ENCODE data around the gene IPP. TPM values are rescaled to one million over a fixed set of nuclear protein-coding genes. Genes with fewer than 3 reads are reported as not detected.

IPP gene
- total RNA-seq, 3 donors from 2014 or later (not counting 1 experiment from before 2014, with no cell fraction given): 15.3 to 20.8 (median 19.1) TPM

- H3K4me1 ChIP-seq (ENCODE audit: control insufficient read depth, insufficient read depth, low read length): peaks cover 27% of the 10 kb centered on the region
- intact Hi-C loops (cut with micrococcal nuclease): loop anchor here (1.0 to 5.0 kb wide), 7 partner anchors 62 to 911 kb away; partner anchors contain the start of genes CCDC163, IPP, MAST2 and MMACHC
- no peaks in the 10 kb centered on the region for H3K36me3 Mint-ChIP-seq
- H3K9me3 Mint-ChIP-seq: no peaks in the 10 kb centered on the region
- peaks cover 8% of the 10 kb centered on the region for H3K36me3 ChIP-seq (ENCODE audit: control insufficient read depth, insufficient read depth, low read length)
- 2% methylated on average over 20 of the region's 24 CpGs for WGBS (ENCODE audit: insufficient coverage)
- H3K27me3 Mint-ChIP-seq (ENCODE audit: low read depth in 2 of 2): no peaks in the 10 kb centered on the region
- peaks cover 37 to 38% of the 10 kb centered on the region in 2 donors for H3K4me1 Mint-ChIP-seq
- H3K9me3 ChIP-seq (ENCODE audit: control insufficient read depth, insufficient read depth, low read length): no peaks in the 10 kb centered on the region
- H3K27ac Mint-ChIP-seq: peak within 1 kb of the TSS; percentile 100
- DNase-seq (peak; percentile 75 to 92), ATAC-seq (peak in 1 of 3 donors; percentile 13)
- TF ChIP-seq CTCF (IDR thresholded peaks at IDR 0.05): no peak
- H3K27ac ChIP-seq (ENCODE audit: low read length): peak within 1 kb of the TSS; percentile 97
- H3K4me3 ChIP-seq (ENCODE audit: low read length): peak within 1 kb of the TSS; percentile 90
- H3K4me3 Mint-ChIP-seq: peak within 1 kb of the TSS; percentile 99
- no peaks in the 10 kb centered on the region for H3K27me3 ChIP-seq (ENCODE audit: control insufficient read depth, insufficient read depth, low read length)
Observed at GRCh38 chr1:45687754-45688740, 62.4 kb downstream of the IPP start, which contains the start of gene TMEM69. Gene TMEM69, plus strand, starts transcription at chr1:45688181. Its CDS starts 2,888 bp downstream, at chr1:45691069.

GRCh38 chr1:45687014-45687753 lies 63.3 kb downstream of the IPP start:
- Mint-ChIP-seq H3K36me3 (no peaks in the 10 kb centered on the region), H3K27me3 (ENCODE audit: low read depth in 2 of 2) (no peaks in the 10 kb centered on the region), H3K4me3 (peak overlapping the region; percentile 99), H3K27ac (peak overlapping the region; percentile 100), H3K4me1 (peaks cover 43 to 47% of the 10 kb centered on the region in 2 donors), H3K9me3 (no peaks in the 10 kb centered on the region)
- peak; percentile 78 to 93 (median 83) for ATAC-seq
- Histone ChIP-seq H3K4me1 (ENCODE audit: control insufficient read depth, insufficient read depth, low read length) (peaks cover 27% of the 10 kb centered on the region), H3K27me3 (ENCODE audit: control insufficient read depth, insufficient read depth, low read length) (no peaks in the 10 kb centered on the region), H3K4me3 (ENCODE audit: low read length) (peak overlapping the region; percentile 90), H3K9me3 (ENCODE audit: control insufficient read depth, insufficient read depth, low read length) (no peaks in the 10 kb centered on the region), H3K27ac (ENCODE audit: low read length) (peak overlapping the region; percentile 97), H3K36me3 (ENCODE audit: control insufficient read depth, insufficient read depth, low read length) (no peaks in the 10 kb centered on the region)
- WGBS (ENCODE audit: insufficient coverage): under 1% methylated on average over 44 of the region's 44 CpGs
- no peak for TF ChIP-seq CTCF (IDR thresholded peaks at IDR 0.05)
- peak; percentile 92 to 99 for DNase-seq
- intact Hi-C loops (cut with micrococcal nuclease): loop anchor here (1.0 to 5.0 kb wide), 7 partner anchors 63 to 910 kb away; partner anchors contain the start of genes CCDC163, IPP, MAST2 and MMACHC

GRCh38 chr1:45686288-45687013 lies 64.0 kb downstream of the IPP start, which contains the start of gene GPBP1L1:
Gene GPBP1L1, minus strand, starts transcription at chr1:45686533. Its CDS starts 27,446 bp downstream, at chr1:45659087.
- under 1% methylated on average over 48 of the region's 52 CpGs for WGBS (ENCODE audit: insufficient coverage)
- Mint-ChIP-seq H3K4me1 (peaks cover 44 to 47% of the 10 kb centered on the region in 2 donors), H3K4me3 (peak within 1 kb of the TSS; percentile 99), H3K36me3 (no peaks in the 10 kb centered on the region), H3K27me3 (ENCODE audit: low read depth in 2 of 2) (no peaks in the 10 kb centered on the region), H3K27ac (peak within 1 kb of the TSS; percentile 100), H3K9me3 (no peaks in the 10 kb centered on the region)
- H3K27ac ChIP-seq (ENCODE audit: low read length): peak within 1 kb of the TSS; percentile 97
- peaks cover 27% of the 10 kb centered on the region for H3K4me1 ChIP-seq (ENCODE audit: control insufficient read depth, insufficient read depth, low read length)
- H3K27me3 ChIP-seq (ENCODE audit: control insufficient read depth, insufficient read depth, low read length): no peaks in the 10 kb centered on the region
- no peaks in the 10 kb centered on the region for H3K9me3 ChIP-seq (ENCODE audit: control insufficient read depth, insufficient read depth, low read length)
- intact Hi-C loops (cut with micrococcal nuclease): loop anchor here (1.0 to 5.0 kb wide), 7 partner anchors 64 to 909 kb away; partner anchors contain the start of genes CCDC163, IPP, MAST2 and MMACHC
- H3K36me3 ChIP-seq (ENCODE audit: control insufficient read depth, insufficient read depth, low read length): no peaks in the 10 kb centered on the region
- H3K4me3 ChIP-seq (ENCODE audit: low read length): peak within 1 kb of the TSS; percentile 90
- DNase-seq: peak; percentile 98 to 99
- TF ChIP-seq CTCF (IDR thresholded peaks at IDR 0.05): no peak
- ATAC-seq: peak; percentile 69 to 89 (median 71)
